ENCODE data around the gene LEKR1.
"Not testable (repeated sequence)": the region's sequence is repeated elsewhere in the genome, so short reads cannot be mapped to it uniquely, and the experiment has no call there.

The LEKR1 gene

GRCh38 chr3:156811089-156811862 lies 14.9 kb upstream of the LEKR1 start:
- DNase-seq = no peak

DNA sequence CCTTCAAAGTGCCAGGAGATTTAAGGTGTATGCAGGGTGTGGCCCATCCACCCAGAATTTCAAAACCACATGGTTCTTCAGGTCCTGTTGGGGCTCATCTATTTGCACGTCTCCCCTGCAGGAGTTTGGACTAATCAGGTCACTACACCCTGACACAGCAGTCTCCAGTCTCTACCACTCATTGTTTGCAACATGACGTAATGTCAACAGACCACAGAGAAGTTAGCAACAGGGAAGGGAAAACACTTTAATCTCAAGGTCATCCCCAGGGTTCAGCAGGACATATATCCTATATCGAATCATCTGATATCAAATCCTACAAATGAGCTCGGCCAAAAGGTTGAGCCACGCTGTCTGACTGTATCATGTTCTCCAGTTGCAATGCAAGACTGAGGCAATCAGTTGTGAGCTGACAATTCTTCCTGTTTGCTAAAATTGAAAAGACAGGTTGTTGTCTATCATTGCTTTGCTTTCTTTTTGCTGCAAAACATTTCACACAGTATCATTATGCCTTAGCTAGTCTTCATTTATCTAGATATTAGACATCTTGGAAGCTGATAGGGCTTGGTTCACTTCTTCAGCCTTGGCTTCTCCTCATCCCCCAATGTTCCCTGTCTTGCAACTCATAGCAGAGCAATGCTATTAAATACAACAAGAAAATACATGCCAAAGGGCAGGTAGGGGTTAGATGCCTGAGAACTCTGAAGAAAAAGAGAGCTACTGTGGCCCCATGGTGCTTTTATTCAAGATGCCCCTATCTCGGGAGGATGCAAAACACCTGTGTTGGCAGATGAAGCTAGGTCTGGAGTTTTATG lies 13.4 kb upstream of the LEKR1 start:
- peak; percentile 55 for DNase-seq

GRCh38 chr3:156814295-156814694 lies 11.9 kb upstream of the LEKR1 start:
- DNase-seq = no peak

GRCh38 chr3:156816091-156816793 lies 9.9 kb upstream of the LEKR1 start:
- peak; percentile 27 for DNase-seq

DNA sequence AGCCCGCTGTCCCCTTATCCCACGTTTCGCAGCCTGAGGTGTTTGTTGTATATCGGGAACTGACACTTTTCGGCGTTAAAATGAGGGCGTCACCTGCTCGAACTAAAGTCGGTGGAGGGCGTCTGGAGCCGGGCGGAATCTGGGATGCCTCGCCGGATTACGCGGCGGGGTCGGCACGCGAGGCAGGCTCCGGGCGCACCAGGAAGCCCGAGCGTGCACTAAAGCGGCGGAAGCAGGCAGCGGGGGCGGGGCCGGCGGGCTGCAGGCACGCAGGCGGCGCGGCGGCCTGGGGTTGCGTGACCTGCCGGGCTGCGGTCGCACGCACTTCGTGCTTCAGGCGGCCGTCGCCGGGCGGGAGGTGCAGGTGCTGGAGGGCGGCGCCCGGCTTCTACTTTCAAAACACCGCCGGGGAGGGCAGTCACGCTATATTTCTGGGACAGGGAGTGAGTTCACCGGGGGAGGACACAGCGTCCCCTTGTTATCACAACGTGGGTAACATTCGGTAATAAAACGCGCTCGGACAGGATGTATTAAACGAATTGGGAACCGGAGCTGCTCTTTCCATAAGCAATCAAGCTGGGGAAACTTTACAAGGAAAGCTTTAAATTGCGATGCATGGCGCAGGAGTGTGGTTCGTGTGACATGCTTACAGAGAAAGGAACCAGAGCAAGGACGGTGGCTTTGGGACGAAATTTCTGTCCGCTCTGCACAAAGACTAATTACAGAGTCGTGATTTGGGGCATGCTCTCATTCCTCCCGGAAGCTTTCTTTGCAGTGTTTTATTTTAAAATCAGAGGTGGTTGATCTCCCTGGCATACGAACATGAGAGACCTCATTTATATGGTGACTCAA lies 9.1 kb upstream of the LEKR1 start:
- DNase-seq = peak; percentile 80

DNA sequence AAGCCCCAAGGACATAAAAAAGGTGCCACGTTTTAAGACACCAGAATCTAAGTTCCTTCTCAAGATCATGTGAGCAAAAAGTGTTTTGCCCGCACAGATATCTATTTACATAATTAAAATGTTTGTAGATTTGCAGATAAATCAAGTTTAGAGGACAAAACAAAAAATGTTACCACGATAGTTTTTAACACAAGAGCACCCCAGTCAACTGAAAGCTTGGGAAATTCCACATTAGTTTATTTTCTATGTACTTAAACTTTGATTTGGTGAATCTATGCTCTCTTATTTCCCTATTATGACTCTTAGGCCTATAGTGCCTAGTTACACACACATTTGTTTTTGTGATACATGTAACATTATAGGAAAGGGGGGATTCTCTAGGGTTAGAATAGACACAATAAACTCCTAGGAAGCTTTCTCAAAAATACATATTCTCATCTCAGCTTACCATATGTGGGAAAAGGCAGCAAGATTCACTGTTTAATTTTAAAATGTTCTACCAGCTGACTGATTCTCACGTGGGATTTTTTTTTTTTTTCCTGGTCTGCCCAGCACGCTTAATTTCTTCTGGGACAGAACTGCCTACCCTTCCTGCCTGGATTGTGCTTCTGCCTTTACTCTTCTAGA lies 8.4 kb upstream of the LEKR1 start:
- no peak for DNase-seq

- DNase-seq = no peak
Observed at GRCh38 chr3:156818273-156818651, 7.9 kb upstream of the LEKR1 start.

DNA sequence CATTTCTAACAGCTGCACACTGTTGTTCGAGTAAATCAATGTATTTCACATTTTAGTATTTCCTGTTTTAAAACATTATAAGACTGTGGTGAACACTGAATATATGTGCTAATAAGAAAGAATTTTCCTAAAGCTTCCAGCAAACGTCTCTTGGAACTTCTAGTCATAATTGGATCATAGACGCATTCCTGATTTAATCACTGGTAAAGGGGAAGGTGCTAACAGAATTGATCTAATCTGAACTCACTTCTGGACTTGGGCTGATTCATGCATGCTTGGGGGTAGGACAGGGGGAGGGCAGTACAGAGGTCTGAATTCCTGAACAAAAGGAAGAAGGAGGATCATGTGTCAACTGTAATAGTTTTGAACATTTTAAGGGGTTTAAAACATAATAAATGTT lies 7.3 kb upstream of the LEKR1 start:
- DNase-seq = no peak

GRCh38 chr3:156819842-156820691 lies 6.1 kb upstream of the LEKR1 start:
- DNase-seq = no peak

- DNase-seq = no peak
Observed at GRCh38 chr3:156820692-156821080, 5.5 kb upstream of the LEKR1 start.

- not testable (repeated sequence) for DNase-seq
Observed at GRCh38 chr3:156822626-156823260, 3.4 kb upstream of the LEKR1 start.

GRCh38 chr3:156825795-156826143 lies 384 bp upstream of the LEKR1 start:
- DNase-seq = no peak

DNA sequence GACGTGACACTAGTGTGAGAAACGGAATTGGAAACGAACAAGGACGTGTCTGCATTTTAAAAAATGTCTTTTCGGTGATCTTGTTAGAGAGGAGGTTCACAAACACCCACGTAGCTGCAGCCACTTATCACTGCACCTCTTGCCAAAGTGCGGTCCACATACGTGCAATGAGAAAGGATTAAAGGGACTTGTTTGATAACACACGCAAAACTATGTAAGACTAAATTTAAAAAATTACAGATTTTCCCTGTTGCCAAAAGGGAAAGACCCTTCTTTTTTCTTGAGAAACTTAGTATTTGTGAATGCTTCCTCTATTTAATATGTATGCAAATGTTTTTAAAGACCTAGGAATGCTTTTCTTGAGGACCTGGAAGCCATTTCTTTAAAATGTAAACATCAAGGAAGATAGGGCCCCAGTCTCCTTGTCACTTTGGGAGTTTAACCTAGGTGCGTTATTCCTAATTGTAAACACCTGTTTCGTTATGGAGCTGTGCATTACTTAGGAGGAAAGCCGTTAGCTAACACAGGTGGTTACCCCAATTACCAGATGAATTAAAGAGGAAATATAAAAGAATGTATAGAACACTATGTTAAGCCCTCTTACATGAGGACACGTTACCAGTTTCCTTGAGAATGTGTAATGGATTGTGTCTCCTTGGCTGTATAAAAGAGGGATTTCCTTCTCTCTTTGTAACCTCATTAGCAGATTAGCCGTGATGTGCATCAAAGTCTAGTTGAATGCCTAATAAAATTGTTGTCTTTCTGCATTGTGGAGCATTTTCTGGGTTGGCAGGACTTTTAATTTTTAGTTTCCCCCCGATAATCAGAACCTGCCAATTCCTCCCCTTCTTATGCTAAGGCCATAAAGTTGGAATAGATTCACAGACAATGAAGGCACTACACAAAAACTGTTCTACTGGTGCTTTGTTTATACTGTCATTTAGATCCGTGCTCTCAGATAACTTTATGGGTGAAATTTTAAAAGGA lies 1.0 kb downstream of the LEKR1 start:
- no peak for DNase-seq

DNA sequence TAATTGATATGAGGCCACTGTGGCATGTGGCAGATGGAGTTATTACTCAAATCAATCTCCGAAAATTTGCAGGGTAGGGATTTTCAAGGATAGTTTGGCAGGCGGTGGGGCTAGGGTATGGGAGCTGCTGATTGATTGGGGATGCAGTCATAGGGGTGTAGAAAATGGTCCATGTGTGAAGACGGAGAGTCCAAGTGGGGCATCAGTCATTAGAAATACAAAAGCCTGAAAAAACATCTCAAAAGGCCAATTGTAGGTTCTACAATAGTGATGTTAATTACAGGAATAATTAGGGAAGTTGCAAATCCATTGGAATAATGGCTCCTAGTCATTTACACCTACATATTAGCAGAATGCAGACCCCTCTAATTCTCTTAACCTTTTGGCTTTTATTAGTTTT lies 4.9 kb downstream of the LEKR1 start:
- DNase-seq = no peak

DNA sequence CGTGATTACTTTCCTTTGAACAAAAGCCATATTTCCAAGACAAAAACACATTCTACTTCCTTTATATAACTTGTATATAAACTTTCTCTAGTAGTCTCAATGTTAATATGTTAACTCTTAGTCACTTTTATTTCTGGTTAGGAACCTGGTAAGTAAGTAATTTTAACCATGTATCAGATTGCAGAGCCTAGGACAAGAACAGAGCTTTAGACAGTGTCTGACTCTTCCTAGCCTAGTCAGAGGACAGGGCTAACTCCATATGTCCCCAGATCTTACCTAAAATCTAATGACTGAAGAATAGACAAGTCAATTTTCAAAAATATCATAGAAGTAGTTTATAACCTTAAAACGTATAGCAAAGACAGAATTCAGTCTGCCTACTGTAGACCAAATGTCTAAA lies 8.3 kb downstream of the LEKR1 start:
- DNase-seq = no peak

- no peak for DNase-seq
Observed at GRCh38 chr3:156834962-156835535, 8.9 kb downstream of the LEKR1 start.

- DNase-seq = no peak
Observed at GRCh38 chr3:156836701-156837100, 10.5 kb downstream of the LEKR1 start.

- DNase-seq = no peak
Observed at GRCh38 chr3:156837115-156837514, 11.0 kb downstream of the LEKR1 start.

DNA sequence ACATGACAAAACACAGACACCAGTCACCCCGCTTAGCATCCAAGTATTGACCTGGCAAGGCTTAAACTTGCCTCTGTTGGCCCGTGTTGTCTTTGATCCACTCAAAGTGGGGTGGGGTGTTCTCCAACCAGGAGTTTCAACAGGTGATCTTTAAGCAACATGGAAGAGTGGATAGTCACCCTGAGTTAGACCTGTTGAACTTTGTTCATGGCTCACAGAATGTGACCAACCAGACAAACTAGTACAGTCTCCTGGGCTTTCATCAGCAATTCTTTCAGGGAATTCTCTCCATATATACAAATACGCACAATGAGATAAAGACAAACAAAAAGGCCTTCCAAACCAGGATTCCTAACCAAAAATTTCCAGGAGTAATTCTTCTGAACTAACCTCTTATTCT lies 11.9 kb downstream of the LEKR1 start:
- no peak for DNase-seq
